ENCODE data around the gene HIGD1A. TPM values are rescaled to one million over a fixed set of nuclear protein-coding genes. Genes with fewer than 3 reads are reported as not detected.

The HIGD1A gene
- total RNA-seq, 1 experiment from 2014 or later, result 80.7 TPM

DNA sequence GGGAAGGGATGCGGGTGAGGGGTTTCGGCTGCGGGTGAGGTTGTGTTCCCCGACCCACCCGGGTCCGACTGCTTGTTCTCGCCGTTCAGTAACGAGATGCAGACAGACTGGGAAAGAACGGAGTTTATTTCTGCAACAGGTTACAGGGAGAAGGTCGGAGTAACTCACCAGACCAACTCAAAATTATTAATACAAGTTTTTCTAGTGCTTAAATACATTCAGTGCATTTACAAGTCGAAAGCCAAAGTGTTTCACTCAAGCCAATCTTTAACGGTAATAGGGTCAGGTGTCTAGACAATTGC is 492 bp upstream of the HIGD1A start:
- Mint-ChIP-seq H3K9me3 (no peaks in the 10 kb centered on the region), H3K27me3 (ENCODE audit: low read depth) (peaks cover 22% of the 10 kb centered on the region), H3K4me1 (peaks cover 32% of the 10 kb centered on the region), H3K27ac (no peak overlapping the region), H3K36me3 (peaks cover 5% of the 10 kb centered on the region; the same call in 1 of the 2 replicates), H3K4me3 (peak overlapping the region; percentile 95)
- POLR2A ChIA-PET, result interaction anchor here (0.6 to 2.3 kb wide), 8 partner anchors 15 to 990 kb away, joined by 3 to 6 read pairs (median 4); no protein-coding TSS in a partner anchor
- TF ChIP-seq, protein P1, sequence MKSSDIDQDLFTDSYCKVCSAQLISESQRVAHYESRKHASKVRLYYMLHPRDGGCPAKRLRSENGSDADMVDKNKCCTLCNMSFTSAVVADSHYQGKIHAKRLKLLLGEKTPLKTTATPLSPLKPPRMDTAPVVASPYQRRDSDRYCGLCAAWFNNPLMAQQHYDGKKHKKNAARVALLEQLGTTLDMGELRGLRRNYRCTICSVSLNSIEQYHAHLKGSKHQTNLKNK (CRISPR knock-in tag; IDR thresholded peaks at IDR 0.05), result no peak
- no peak for TF ChIP-seq HMGA2 (CRISPR knock-in tag; IDR thresholded peaks at IDR 0.05)
- TF ChIP-seq, protein P2, sequence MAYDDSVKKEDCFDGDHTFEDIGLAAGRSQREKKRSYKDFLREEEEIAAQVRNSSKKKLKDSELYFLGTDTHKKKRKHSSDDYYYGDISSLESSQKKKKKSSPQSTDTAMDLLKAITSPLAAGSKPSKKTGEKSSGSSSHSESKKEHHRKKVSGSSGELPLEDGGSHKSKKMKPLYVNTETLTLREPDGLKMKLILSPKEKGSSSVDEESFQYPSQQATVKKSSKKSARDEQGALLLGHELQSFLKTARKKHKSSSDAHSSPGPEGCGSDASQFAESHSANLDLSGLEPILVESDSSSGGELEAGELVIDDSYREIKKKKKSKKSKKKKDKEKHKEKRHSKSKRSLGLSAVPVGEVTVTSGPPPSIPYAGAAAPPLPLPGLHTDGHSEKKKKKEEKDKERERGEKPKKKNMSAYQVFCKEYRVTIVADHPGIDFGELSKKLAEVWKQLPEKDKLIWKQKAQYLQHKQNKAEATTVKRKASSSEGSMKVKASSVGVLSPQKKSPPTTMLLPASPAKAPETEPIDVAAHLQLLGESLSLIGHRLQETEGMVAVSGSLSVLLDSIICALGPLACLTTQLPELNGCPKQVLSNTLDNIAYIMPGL (CRISPR knock-in tag; IDR thresholded peaks at IDR 0.05), result no peak
- TF ChIP-seq ATF1 (CRISPR knock-in tag; IDR thresholded peaks at IDR 0.05), result no peak
- no peak for TF ChIP-seq NR2C2 (CRISPR knock-in tag; IDR thresholded peaks at IDR 0.05)
- TF ChIP-seq, protein P3, sequence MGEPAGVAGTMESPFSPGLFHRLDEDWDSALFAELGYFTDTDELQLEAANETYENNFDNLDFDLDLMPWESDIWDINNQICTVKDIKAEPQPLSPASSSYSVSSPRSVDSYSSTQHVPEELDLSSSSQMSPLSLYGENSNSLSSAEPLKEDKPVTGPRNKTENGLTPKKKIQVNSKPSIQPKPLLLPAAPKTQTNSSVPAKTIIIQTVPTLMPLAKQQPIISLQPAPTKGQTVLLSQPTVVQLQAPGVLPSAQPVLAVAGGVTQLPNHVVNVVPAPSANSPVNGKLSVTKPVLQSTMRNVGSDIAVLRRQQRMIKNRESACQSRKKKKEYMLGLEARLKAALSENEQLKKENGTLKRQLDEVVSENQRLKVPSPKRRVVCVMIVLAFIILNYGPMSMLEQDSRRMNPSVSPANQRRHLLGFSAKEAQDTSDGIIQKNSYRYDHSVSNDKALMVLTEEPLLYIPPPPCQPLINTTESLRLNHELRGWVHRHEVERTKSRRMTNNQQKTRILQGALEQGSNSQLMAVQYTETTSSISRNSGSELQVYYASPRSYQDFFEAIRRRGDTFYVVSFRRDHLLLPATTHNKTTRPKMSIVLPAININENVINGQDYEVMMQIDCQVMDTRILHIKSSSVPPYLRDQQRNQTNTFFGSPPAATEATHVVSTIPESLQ (CRISPR knock-in tag; IDR thresholded peaks at IDR 0.05), result no peak
- TF ChIP-seq FOXP4 (CRISPR knock-in tag; IDR thresholded peaks at IDR 0.05), result no peak
- no peak for TF ChIP-seq JUN (CRISPR knock-in tag; IDR thresholded peaks at IDR 0.05)
- TF ChIP-seq ZNF425 (CRISPR knock-in tag; conservative IDR thresholded peaks at IDR 0.05), result no peak
- no peak for TF ChIP-seq SMAD3 (CRISPR knock-in tag; IDR thresholded peaks at IDR 0.05; ENCODE audit: borderline replicate concordance)
- TF ChIP-seq ZNF232 (CRISPR knock-in tag; IDR thresholded peaks at IDR 0.05), result no peak
- TF ChIP-seq ZNF317 (CRISPR knock-in tag; IDR thresholded peaks at IDR 0.05; ENCODE audit: borderline replicate concordance, low read depth), result no peak
- TF ChIP-seq OVOL2 (CRISPR knock-in tag; IDR thresholded peaks at IDR 0.05; ENCODE audit: borderline replicate concordance), result no peak
- TF ChIP-seq, protein P4, sequence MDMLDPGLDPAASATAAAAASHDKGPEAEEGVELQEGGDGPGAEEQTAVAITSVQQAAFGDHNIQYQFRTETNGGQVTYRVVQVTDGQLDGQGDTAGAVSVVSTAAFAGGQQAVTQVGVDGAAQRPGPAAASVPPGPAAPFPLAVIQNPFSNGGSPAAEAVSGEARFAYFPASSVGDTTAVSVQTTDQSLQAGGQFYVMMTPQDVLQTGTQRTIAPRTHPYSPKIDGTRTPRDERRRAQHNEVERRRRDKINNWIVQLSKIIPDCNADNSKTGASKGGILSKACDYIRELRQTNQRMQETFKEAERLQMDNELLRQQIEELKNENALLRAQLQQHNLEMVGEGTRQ (CRISPR knock-in tag; IDR thresholded peaks at IDR 0.05), result no peak
- no peak for TF ChIP-seq NFATC4 (CRISPR knock-in tag; IDR thresholded peaks at IDR 0.05)
- no peak for TF ChIP-seq ZNF532 (CRISPR knock-in tag; IDR thresholded peaks at IDR 0.05; ENCODE audit: borderline replicate concordance)
- no peak for TF ChIP-seq ZNF219 (CRISPR knock-in tag; IDR thresholded peaks at IDR 0.05; ENCODE audit: borderline replicate concordance)
- TF ChIP-seq NFE2L1 (CRISPR knock-in tag; IDR thresholded peaks at IDR 0.05), result no peak
- CTCF ChIA-PET, result interaction anchor here (0.5 to 2.7 kb wide), 5 partner anchors 12 to 187 kb away, joined by 3 to 19 read pairs (median 8); no protein-coding TSS in a partner anchor
- DNase-seq (ENCODE audit: low spot score) (no peak), ATAC-seq (no peak)
